MCF 10A (cell line): ENCODE results near the gene AIG1. TPM values are rescaled to one million over a fixed set of nuclear protein-coding genes. Genes with fewer than 3 reads are reported as not detected.

Experiments
- BruUV-seq: library from RNA; stranded (reverse); fragments of 400-500 nt; replicated peaks from 2 replicates; lab custom pipeline; 2021; lab: Mats Ljungman, UMichigan
- CTCF ChIA-PET: fragments of 300-600 bp; sonication (Branson Sonifier 250); formaldehyde crosslinking; extraction: SDS; loops from one replicate; lab custom pipeline; 2021; ENCODE audit warnings: antibody characterized with exemption, inconsistent platforms; lab: Yijun Ruan, JAX
- POLR2A ChIA-PET: fragments of 300-600, 350-650 bp; sonication (Branson Sonifier 250); formaldehyde crosslinking; extraction: SDS; loops from one replicate; lab custom pipeline; 2020; ENCODE audit warnings: antibody characterized with exemption, inconsistent platforms; lab: Yijun Ruan, JAX
- DNase-seq: peaks from one replicate; pipeline ENCODE4 v3.0.0-alpha.2; 2018; ENCODE audit not compliant: unreplicated experiment
- H3K27ac Mint-ChIP-seq: one replicate; pipeline ENCODE4 v1.8.0; 2022; ENCODE audit warnings: mild to moderate bottlenecking, low read depth, mixed read lengths; ENCODE audit not compliant: unreplicated experiment
- H3K27me3 Mint-ChIP-seq: one replicate; pipeline ENCODE4 v1.8.0; 2022; ENCODE audit warnings: mixed read lengths; ENCODE audit not compliant: insufficient read depth, unreplicated experiment
- H3K36me3 Mint-ChIP-seq: one replicate; pipeline ENCODE4 v1.8.0; 2022; ENCODE audit warnings: mild to moderate bottlenecking, moderate library complexity, mixed read lengths; ENCODE audit not compliant: insufficient read depth, unreplicated experiment
- H3K4me1 Mint-ChIP-seq: one replicate; pipeline ENCODE4 v1.8.0; 2022; ENCODE audit warnings: mixed read lengths; ENCODE audit not compliant: insufficient read depth, unreplicated experiment
- H3K4me3 Mint-ChIP-seq: one replicate; pipeline ENCODE4 v1.8.0; 2022; ENCODE audit warnings: mild to moderate bottlenecking, moderate library complexity, mixed read lengths; ENCODE audit not compliant: unreplicated experiment
- H3K9me3 Mint-ChIP-seq: one replicate; pipeline ENCODE4 v1.8.0; 2022; ENCODE audit warnings: mixed read lengths; ENCODE audit not compliant: unreplicated experiment
- intact Hi-C: fragments of 100-400 bp; cut with micrococcal nuclease; formaldehyde crosslinking; loops from 2 replicates; pipeline ENCODE4 v1.14.1; 2022
- total RNA-seq: library from RNA; stranded (reverse); gene quantifications from 2 replicates; pipeline ENCODE4 v1.2.3, GENCODE V29; 2022
- TF ChIP-seq, protein P1 (sequence below): fragments of 200-600 bp; IDR thresholded peaks from one replicate; pipeline ENCODE4 v1.8.0; 2022; ENCODE audit warnings: antibody characterized with exemption, mild to moderate bottlenecking; ENCODE audit not compliant: unreplicated experiment

Gene AIG1
- total RNA-seq, 1 experiment from 2014 or later: 106 TPM

DNA sequence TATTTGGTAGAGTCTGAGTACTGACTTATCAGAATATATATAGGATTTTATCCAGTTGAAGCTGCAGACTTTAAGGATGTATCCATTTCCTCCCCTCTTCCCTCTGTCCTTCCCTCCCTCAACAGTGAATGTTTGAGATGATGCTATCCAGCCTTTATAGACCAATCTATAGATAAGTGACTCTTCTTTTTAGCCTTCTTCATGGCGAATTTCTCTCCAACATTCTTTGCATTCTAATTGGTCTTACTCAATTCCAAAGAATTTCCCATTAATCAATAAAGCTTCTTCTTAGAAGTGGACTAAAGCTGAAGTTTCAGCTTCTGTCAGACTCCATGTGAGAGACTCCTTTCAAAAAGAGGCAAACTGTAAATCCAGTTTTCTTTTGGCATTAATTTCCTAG is 99.3 kb downstream of the AIG1 start:
- BruUV-seq: no TSS peak
- Mint-ChIP-seq H3K27me3 (no peaks in the 10 kb centered on the region), H3K4me3 (no peak overlapping the region), H3K4me1 (peaks cover 21% of the 10 kb centered on the region), H3K27ac (no peak overlapping the region), H3K36me3 (peaks cover 4% of the 10 kb centered on the region), H3K9me3 (no peaks in the 10 kb centered on the region)
- CTCF ChIA-PET: interaction anchor here (0.6 to 1.3 kb wide), 3 partner anchors 9 to 409 kb away, joined by 3 to 4 read pairs (median 3); no protein-coding TSS in a partner anchor
- intact Hi-C loops: no loop called here
- TF ChIP-seq, protein P1, sequence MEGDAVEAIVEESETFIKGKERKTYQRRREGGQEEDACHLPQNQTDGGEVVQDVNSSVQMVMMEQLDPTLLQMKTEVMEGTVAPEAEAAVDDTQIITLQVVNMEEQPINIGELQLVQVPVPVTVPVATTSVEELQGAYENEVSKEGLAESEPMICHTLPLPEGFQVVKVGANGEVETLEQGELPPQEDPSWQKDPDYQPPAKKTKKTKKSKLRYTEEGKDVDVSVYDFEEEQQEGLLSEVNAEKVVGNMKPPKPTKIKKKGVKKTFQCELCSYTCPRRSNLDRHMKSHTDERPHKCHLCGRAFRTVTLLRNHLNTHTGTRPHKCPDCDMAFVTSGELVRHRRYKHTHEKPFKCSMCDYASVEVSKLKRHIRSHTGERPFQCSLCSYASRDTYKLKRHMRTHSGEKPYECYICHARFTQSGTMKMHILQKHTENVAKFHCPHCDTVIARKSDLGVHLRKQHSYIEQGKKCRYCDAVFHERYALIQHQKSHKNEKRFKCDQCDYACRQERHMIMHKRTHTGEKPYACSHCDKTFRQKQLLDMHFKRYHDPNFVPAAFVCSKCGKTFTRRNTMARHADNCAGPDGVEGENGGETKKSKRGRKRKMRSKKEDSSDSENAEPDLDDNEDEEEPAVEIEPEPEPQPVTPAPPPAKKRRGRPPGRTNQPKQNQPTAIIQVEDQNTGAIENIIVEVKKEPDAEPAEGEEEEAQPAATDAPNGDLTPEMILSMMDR: no peak
- no peak for DNase-seq
- POLR2A ChIA-PET: no interaction called here

DNA sequence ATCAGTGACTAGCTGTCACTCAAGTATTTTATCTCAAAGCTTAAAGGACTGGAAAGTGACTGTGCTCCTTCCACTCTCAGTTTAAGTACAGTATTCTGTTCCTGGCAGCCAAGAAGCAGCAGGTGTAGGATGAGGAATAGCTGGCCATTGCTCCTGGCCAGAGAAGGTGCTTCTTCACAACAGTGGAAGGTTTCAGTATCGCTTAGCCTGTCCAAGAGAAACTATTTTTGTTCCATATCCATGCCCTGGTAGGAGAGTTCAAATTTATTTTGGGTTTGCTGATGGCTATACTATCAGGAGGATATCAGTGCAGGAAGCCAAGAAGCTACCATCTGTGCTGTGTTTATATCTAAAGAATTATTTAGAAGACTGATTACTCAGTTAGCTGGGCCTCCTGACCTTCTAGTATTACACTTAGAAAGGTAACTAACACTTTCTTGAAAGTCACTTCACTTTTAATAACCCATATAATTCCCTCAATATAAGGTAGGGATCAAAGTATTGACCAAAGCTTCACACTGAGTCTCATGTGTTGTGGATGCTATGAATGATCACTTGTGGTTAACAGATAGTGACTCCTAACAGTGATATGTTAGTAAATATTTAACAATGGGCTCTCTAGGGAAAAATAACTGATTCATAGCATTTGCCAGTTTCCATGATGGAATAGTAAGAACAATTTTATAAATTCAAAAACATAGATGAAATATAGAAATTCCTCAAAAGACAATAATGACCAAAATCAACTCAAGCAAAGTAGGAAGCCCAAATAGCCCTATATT is 99.9 kb downstream of the AIG1 start:
- POLR2A ChIA-PET: no interaction called here
- no TSS peak for BruUV-seq
- H3K27me3 Mint-ChIP-seq: no peaks in the 10 kb centered on the region
- no peak for DNase-seq
- no peak overlapping the region for H3K4me3 Mint-ChIP-seq
- intact Hi-C loops: no loop called here
- H3K27ac Mint-ChIP-seq: no peak overlapping the region
- no peaks in the 10 kb centered on the region for H3K9me3 Mint-ChIP-seq
- TF ChIP-seq, protein P1: no peak
- peaks cover 21% of the 10 kb centered on the region for H3K4me1 Mint-ChIP-seq
- CTCF ChIA-PET: interaction anchor here (0.6 to 1.3 kb wide), 3 partner anchors 8 to 408 kb away, joined by 3 read pairs; no protein-coding TSS in a partner anchor
- peaks cover 8% of the 10 kb centered on the region for H3K36me3 Mint-ChIP-seq

DNA sequence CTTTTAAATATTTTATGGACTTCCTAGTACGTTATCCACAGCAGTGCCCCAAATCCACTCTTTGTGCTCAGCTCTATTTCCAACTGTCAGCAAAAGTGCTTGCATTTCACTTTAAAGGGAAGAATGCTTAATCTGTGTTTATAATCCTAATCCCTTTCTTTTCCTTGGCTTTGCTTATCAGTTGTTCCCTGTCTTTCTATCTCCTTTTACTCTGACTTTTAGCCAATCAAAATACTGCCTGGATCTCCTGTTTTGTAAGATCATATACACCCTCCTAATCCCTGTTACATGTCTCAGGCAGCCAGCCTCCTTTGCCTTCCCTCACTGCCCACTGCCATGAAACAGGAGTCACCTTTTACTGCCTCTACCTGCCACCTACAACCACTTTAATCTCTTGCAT is 102.9 kb downstream of the AIG1 start:
- Mint-ChIP-seq H3K36me3 (peaks cover 11% of the 10 kb centered on the region), H3K27ac (no peak overlapping the region), H3K4me1 (peaks cover 12% of the 10 kb centered on the region), H3K4me3 (no peak overlapping the region), H3K9me3 (no peaks in the 10 kb centered on the region), H3K27me3 (no peaks in the 10 kb centered on the region)
- no TSS peak for BruUV-seq
- no peak for DNase-seq
- TF ChIP-seq, protein P1: no peak
- ChIA-PET POLR2A (no interaction called here), CTCF (no interaction called here)
- intact Hi-C loops: no loop called here

DNA sequence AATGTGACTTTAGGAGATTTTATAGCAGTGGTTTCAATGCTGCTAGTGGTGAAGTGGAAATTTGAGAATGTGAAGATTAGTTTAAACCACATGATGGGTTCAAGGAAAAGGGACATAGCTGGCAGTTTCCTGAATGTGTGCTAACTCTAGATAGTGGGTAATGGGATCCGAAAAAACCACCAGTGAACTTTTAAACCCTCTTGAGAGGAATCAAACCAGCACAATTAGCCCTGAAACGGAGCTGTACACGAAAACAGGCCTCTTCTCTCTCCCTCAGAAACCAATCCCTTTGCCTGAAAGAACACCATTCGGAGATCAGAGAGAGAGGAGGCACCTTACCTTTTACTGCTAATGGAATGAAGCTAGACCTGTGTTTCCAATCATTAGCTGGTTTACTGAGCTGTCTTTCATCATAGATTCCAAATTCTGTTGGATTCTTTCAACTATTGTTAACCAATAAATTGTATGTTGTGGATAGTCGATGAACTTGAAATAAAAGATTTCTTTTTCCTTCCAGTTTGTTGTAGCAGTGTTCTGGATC is 103.9 kb downstream of the AIG1 start:
- TF ChIP-seq, protein P1: no peak
- BruUV-seq: no TSS peak
- Mint-ChIP-seq H3K36me3 (peaks cover 11% of the 10 kb centered on the region), H3K27ac (no peak overlapping the region), H3K4me3 (no peak overlapping the region), H3K9me3 (no peaks in the 10 kb centered on the region), H3K27me3 (no peaks in the 10 kb centered on the region), H3K4me1 (peaks cover 5% of the 10 kb centered on the region)
- ChIA-PET POLR2A (no interaction called here), CTCF (interaction anchor here (0.6 to 0.8 kb wide), 2 partner anchors 16 to 136 kb away, joined by 3 to 4 read pairs; no protein-coding TSS in a partner anchor)
- intact Hi-C loops: no loop called here
- DNase-seq: no peak
